ENCODE data around the gene NCOA3.

DNA sequence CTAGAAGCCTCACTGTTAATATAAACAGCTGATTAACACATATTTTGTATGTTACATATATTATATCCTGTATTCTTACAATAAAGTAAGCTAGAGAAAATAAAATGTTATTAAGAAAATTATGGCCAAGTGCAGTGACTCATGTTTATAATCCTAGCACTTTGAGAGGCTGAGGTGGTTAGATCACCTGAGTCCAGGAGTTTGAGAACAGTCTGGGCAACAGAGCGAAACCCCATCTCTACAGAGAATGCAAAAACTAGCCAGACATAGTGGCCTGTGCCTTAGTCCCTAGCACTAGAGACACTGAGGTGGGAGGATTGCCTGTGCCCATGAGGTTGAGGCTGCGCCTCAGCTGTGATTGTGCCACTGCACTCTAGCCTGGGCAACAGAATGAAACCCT is 81.9 kb downstream of the NCOA3 start:
- TF ChIP-seq, protein P1, sequence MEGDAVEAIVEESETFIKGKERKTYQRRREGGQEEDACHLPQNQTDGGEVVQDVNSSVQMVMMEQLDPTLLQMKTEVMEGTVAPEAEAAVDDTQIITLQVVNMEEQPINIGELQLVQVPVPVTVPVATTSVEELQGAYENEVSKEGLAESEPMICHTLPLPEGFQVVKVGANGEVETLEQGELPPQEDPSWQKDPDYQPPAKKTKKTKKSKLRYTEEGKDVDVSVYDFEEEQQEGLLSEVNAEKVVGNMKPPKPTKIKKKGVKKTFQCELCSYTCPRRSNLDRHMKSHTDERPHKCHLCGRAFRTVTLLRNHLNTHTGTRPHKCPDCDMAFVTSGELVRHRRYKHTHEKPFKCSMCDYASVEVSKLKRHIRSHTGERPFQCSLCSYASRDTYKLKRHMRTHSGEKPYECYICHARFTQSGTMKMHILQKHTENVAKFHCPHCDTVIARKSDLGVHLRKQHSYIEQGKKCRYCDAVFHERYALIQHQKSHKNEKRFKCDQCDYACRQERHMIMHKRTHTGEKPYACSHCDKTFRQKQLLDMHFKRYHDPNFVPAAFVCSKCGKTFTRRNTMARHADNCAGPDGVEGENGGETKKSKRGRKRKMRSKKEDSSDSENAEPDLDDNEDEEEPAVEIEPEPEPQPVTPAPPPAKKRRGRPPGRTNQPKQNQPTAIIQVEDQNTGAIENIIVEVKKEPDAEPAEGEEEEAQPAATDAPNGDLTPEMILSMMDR (IDR thresholded peaks at IDR 0.05; ENCODE audit: low read length) = no peak
- no peak for TF ChIP-seq EZH2 (IDR thresholded peaks at IDR 0.05; ENCODE audit: borderline replicate concordance, low read length)

Data from OCI-LY1 (cell line).